PC-9 (cell line): ENCODE results near the gene ARID5A.

Source experiments
- CTCF ChIP-seq: fragments of 200-600 bp; sonication (generic); conservative IDR thresholded peaks from 2 replicates; pipeline ENCODE4 v1.6.1; 2017; ENCODE audit warnings: mixed run types, antibody characterized with exemption, mild to moderate bottlenecking, moderate library complexity
- EZH2 ChIP-seq: fragments of 200-600 bp; sonication (generic); IDR thresholded peaks from 2 replicates; pipeline ENCODE4 v1.8.0; 2017; ENCODE audit warnings: antibody characterized with exemption, low read depth

GRCh38 chr2:96542357-96542977 is 5.9 kb downstream of the ARID5A start:
- TF ChIP-seq CTCF: no peak
- TF ChIP-seq EZH2: no peak
